ENCODE results near the gene NOC3L. TPM values are rescaled to one million over a fixed set of nuclear protein-coding genes. Genes with fewer than 3 reads are reported as not detected.
A peak's percentile ranks its signal among the peaks of the same experiment; 100 is the strongest.

Gene NOC3L
- total and polyA plus RNA-seq, 2 of the 4 experiments (the other 2 are of a cell fraction): 11.9 to 26.5 TPM

DNA sequence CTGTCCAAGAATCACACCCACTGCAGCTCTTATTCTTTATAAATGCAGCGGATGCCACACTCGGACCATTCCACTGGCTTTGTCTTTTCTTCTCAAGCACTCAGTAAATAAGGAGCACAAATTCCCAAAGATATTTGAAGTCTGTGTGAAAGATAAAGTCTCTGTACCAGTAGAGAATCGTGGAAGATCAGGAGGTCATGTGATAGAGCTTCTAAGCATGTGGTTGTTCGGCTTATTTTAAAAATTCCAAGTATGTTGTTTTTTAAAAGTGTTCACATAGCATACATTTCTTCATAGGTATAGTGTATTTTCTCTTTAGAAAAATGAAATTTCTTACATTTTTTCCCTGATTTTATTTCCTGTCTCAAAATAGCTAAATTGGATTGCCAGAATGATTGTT is 75.8 kb downstream of the NOC3L start:
- 0 out of 2 replicates have a peak, but pooled peaks cover 2% of the 10 kb centered on the region for H3K9me1 ChIP-seq (ENCODE audit: insufficient read depth, low read length)
- peak; percentile 28 for DNase-seq
- TF ChIP-seq MAFK (IDR thresholded peaks at IDR 0.05; ENCODE audit: low read depth, low read length) (no peak), POLR2A (IDR thresholded peaks at IDR 0.05; ENCODE audit: low read depth, low read length) (no peak), RAD21 (IDR thresholded peaks at IDR 0.05; ENCODE audit: low read length) (no peak), SMC3 (IDR thresholded peaks at IDR 0.05; ENCODE audit: low read depth, low read length) (no peak)
- TF ChIP-seq, protein P1, sequence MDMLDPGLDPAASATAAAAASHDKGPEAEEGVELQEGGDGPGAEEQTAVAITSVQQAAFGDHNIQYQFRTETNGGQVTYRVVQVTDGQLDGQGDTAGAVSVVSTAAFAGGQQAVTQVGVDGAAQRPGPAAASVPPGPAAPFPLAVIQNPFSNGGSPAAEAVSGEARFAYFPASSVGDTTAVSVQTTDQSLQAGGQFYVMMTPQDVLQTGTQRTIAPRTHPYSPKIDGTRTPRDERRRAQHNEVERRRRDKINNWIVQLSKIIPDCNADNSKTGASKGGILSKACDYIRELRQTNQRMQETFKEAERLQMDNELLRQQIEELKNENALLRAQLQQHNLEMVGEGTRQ (IDR thresholded peaks at IDR 0.05; ENCODE audit: low read depth, low read length): 0 out of 2 replicates have a peak, but pooled peaks have one; percentile 39
- in situ Hi-C loops (cut with MboI; ENCODE audit: low sequenced_read_pairs) (no loop called here), intact Hi-C loops (cut with micrococcal nuclease) (no loop called here), dilution Hi-C loops (cut with HindIII; ENCODE audit: low sequenced_read_pairs, unreplicated experiment) (no loop called here)
- no peaks in the 10 kb centered on the region for H3K27me3 ChIP-seq (ENCODE audit: control insufficient read depth, insufficient read depth, low read length)
- H3K18ac ChIP-seq (ENCODE audit: low read depth, low read length): peak overlapping the region; percentile 41; the same call in 1 of the 2 replicates
- H3K4me2 ChIP-seq (ENCODE audit: low read depth, low read length): no peak overlapping the region; the same call in 1 of the 2 replicates
- no peaks in the 10 kb centered on the region for H3K79me1 ChIP-seq (ENCODE audit: low read depth in 1 of 2, low read length in 2 of 2)
- H2BK5ac ChIP-seq (ENCODE audit: low read depth, low read length, poor library complexity, severe bottlenecking): no peak overlapping the region
- H2AFZ ChIP-seq (replicated peaks; ENCODE audit: low read length, poor library complexity): no peak overlapping the region
- no peaks in the 10 kb centered on the region for H4K20me1 ChIP-seq (ENCODE audit: insufficient read depth, low read length)
- no CpG with 5 or more reads among the region's 4 CpGs for WGBS, 2 experiments (ENCODE audit: extremely low coverage in 2 of 2, insufficient read length in 1 of 2)
- peaks cover 7% of the 10 kb centered on the region for H3K4me1 ChIP-seq (ENCODE audit: control insufficient read depth, insufficient read depth, low read length)
- H2BK120ac ChIP-seq (ENCODE audit: low read depth, low read length): peak overlapping the region; percentile 20; the same call in 1 of the 2 replicates
- no peak overlapping the region for H3K27ac ChIP-seq (ENCODE audit: insufficient read depth, low read length)
- H3K23ac ChIP-seq (ENCODE audit: low read depth, low read length): no peak overlapping the region
- peak overlapping the region; percentile 10; the same call in 1 of the 2 replicates for H3K14ac ChIP-seq (replicated peaks; ENCODE audit: low read depth, low read length)
- H3K4me3 ChIP-seq (ENCODE audit: insufficient read depth, low read depth, low read length): no peak overlapping the region
- H3K4ac ChIP-seq (ENCODE audit: low read depth, low read length): no peak overlapping the region
- no peak overlapping the region for H3K9ac ChIP-seq (ENCODE audit: low read depth, low read length)
- peak overlapping the region; percentile 34; the same call in 1 of the 2 replicates for H2BK20ac ChIP-seq (ENCODE audit: low read depth, low read length)
- ChIA-PET POLR2A (ENCODE audit: unreplicated experiment) (no interaction called here), CTCF (no interaction called here)
- H2AK9ac ChIP-seq (replicated peaks; ENCODE audit: low read depth, low read length, poor library complexity): no peak overlapping the region
- no peaks in the 10 kb centered on the region for H3K36me3 ChIP-seq (ENCODE audit: control insufficient read depth, insufficient read depth, low read length)
- H4K91ac ChIP-seq (ENCODE audit: insufficient read depth, low read depth, low read length): no peak overlapping the region
- no peak overlapping the region; a peak in 1 of 4 replicates for H4K8ac ChIP-seq (ENCODE audit: low read depth in 2 of 2, low read length in 2 of 2)
- ATAC-seq (ENCODE audit: low read depth): peak; percentile 68
- no peak overlapping the region for H3K56ac ChIP-seq (ENCODE audit: extremely low read depth, insufficient read depth, low read length)
- BruUV-seq (replicated peaks): no TSS peak
- no peaks in the 10 kb centered on the region for H3K9me3 ChIP-seq (ENCODE audit: control insufficient read depth, insufficient read depth, low read length)
- no peak overlapping the region for H4K5ac ChIP-seq (ENCODE audit: low read depth, low read length)
- H2AK5ac ChIP-seq (ENCODE audit: low read depth, low read length): no peak overlapping the region
- H2BK15ac ChIP-seq (ENCODE audit: low read depth, low read length): no peak overlapping the region
